GM23338 (cell line): ENCODE data around the gene ROCK2. TPM values are rescaled to one million over a fixed set of nuclear protein-coding genes. Genes with fewer than 3 reads are reported as not detected.
"Not testable (repeated sequence)": the region's sequence is repeated elsewhere in the genome, so short reads cannot be mapped to it uniquely, and the experiment has no call there.

Source experiments
- ATAC-seq: fragments of 200-7000 bp; cut with Tn5 transposase; 3 replicates; pipeline ENCODE4 v1.9.1; 2020
- DNase-seq: peaks from one replicate; pipeline ENCODE4 v3.0.0-alpha.2; 2015; ENCODE audit warnings: low spot score
- H2AFZ ChIP-seq: fragments of 200-600 bp; sonication (generic); 2 replicates; pipeline ENCODE4 v1.8.0; 2016; ENCODE audit warnings: antibody characterized with exemption, mild to moderate bottlenecking, moderate library complexity
- H3F3A ChIP-seq: fragments of 200-600 bp; sonication (generic); replicated peaks from 2 replicates; pipeline ENCODE4 v1.8.0; 2017; ENCODE audit warnings: antibody characterized with exemption, mixed run types, low read depth
- H3K27ac ChIP-seq: fragments of 200-600 bp; sonication (generic); 2 replicates; pipeline ENCODE4 v1.6.1; 2016; ENCODE audit warnings: low read depth
- H3K27me3 ChIP-seq: fragments of 200-600 bp; sonication (generic); 2 replicates; pipeline ENCODE4 v1.8.0; 2016; ENCODE audit warnings: mild to moderate bottlenecking, mixed run types, moderate library complexity; ENCODE audit not compliant: insufficient read depth
- H3K36me3 ChIP-seq: fragments of 200-600 bp; sonication (generic); 2 replicates; pipeline ENCODE4 v1.8.0; 2016; ENCODE audit warnings: mild to moderate bottlenecking; ENCODE audit not compliant: insufficient read depth
- H3K4me1 ChIP-seq: fragments of 200-600 bp; sonication (generic); 2 replicates; pipeline ENCODE4 v1.8.0; 2016; ENCODE audit warnings: mild to moderate bottlenecking, moderate library complexity; ENCODE audit not compliant: insufficient read depth
- H3K4me2 ChIP-seq: fragments of 200-600 bp; sonication (generic); 2 replicates; pipeline ENCODE4 v1.7.1; 2017; ENCODE audit warnings: mixed run types
- H3K4me3 ChIP-seq: fragments of 200-600 bp; sonication (generic); 2 replicates; pipeline ENCODE4 v1.6.1; 2016; ENCODE audit warnings: mixed run types
- H3K79me2 ChIP-seq: fragments of 200-600 bp; sonication (generic); replicated peaks from 2 replicates; pipeline ENCODE4 v1.8.0; 2017; ENCODE audit warnings: mild to moderate bottlenecking; ENCODE audit not compliant: insufficient read depth
- H3K9me2 ChIP-seq: fragments of 200-600 bp; sonication (generic); 2 replicates; pipeline ENCODE4 v1.8.0; 2017; ENCODE audit not compliant: insufficient read depth
- H4K20me1 ChIP-seq: fragments of 200-600 bp; sonication (generic); replicated peaks from 2 replicates; pipeline ENCODE4 v1.8.0; 2017; ENCODE audit warnings: mild to moderate bottlenecking; ENCODE audit not compliant: insufficient read depth
- H3K27ac Mint-ChIP-seq: 2 replicates; pipeline ENCODE4 v1.8.0; 2020; ENCODE audit warnings: inconsistent platforms, mild to moderate bottlenecking, moderate library complexity, mixed read lengths
- H3K27me3 Mint-ChIP-seq: 3 replicates; pipeline ENCODE4 v1.8.0; 2022; ENCODE audit warnings: low read depth, mild to moderate bottlenecking, moderate library complexity, mixed read lengths, inconsistent platforms; ENCODE audit not compliant: insufficient read depth, poor library complexity
- H3K36me3 Mint-ChIP-seq: 3 replicates; pipeline ENCODE4 v1.8.0; 2021; ENCODE audit warnings: low read depth, mild to moderate bottlenecking, inconsistent platforms, moderate library complexity, mixed read lengths
- H3K4me1 Mint-ChIP-seq: 3 replicates; pipeline ENCODE4 v1.8.0; 2020; ENCODE audit warnings: mild to moderate bottlenecking, inconsistent platforms, mixed read lengths
- H3K4me3 Mint-ChIP-seq: 3 replicates; pipeline ENCODE4 v1.8.0; 2021; ENCODE audit warnings: moderate library complexity, mild to moderate bottlenecking, inconsistent platforms, mixed read lengths
- H3K9me3 Mint-ChIP-seq: 3 replicates; pipeline ENCODE4 v1.8.0; 2020; ENCODE audit warnings: moderate library complexity, mild to moderate bottlenecking, inconsistent platforms, mixed read lengths
- CTCF ChIP-seq, 2 experiments: fragments of 200-600 bp in 1 of 2; sonication (generic) in 1 of 2; conservative IDR thresholded peaks; 2 replicates each; pipeline versions ENCODE4 v1.5.1 to v1.6.1; 2016 to 2017; ENCODE audit warnings: antibody characterized with exemption in 2 of 2, low read depth in 2 of 2, mild to moderate bottlenecking in 2 of 2, moderate library complexity in 1 of 2
- NANOG ChIP-seq: IDR thresholded peaks from 2 replicates; pipeline ENCODE4 v1.6.1; 2016; ENCODE audit warnings: antibody characterized with exemption, borderline replicate concordance
- POLR2AphosphoS5 ChIP-seq: IDR thresholded peaks from 2 replicates; pipeline ENCODE4 v1.6.1; 2016; ENCODE audit warnings: antibody characterized with exemption, low read depth
- REST ChIP-seq: IDR thresholded peaks from one replicate; pipeline ENCODE4 v1.6.1; 2018; ENCODE audit warnings: antibody characterized with exemption; ENCODE audit not compliant: unreplicated experiment
- STAT1 ChIP-seq: IDR thresholded peaks from one replicate; pipeline ENCODE4 v1.6.1; 2016; ENCODE audit warnings: antibody characterized with exemption; ENCODE audit not compliant: unreplicated experiment
- ZNF114 ChIP-seq: fragments of 250-450 bp; sonication (Bioruptor Pico); IDR thresholded peaks from 2 replicates; pipeline ENCODE4 v1.5.0; 2020; ENCODE audit warnings: mild to moderate bottlenecking, moderate library complexity
- ZNF331 ChIP-seq: fragments of 250-450 bp; sonication (Bioruptor Pico); IDR thresholded peaks from 2 replicates; pipeline ENCODE4 v1.5.0; 2020; ENCODE audit warnings: low read depth, mild to moderate bottlenecking, moderate library complexity
- polyA plus RNA-seq: library from polyadenylated mRNA; unstranded; fragments of >200 nt; fragmentation: Nextera tagmentation; extraction: Ambion mirVana; gene quantifications from 2 replicates; pipeline ENCODE4 v1.2.1, GENCODE V29; 2016
- total RNA-seq: library from RNA; depleted of rRNA; stranded (reverse); fragments of >200 nt; shearing (Covaris generic); gene quantifications from 2 replicates; pipeline ENCODE4 v1.2.3, GENCODE V29; 2014
- TF ChIP-seq, protein P1 (sequence below): IDR thresholded peaks from 2 replicates; pipeline ENCODE4 v1.6.1; 2016; ENCODE audit warnings: antibody characterized with exemption

Gene ROCK2
- total and polyA plus RNA-seq, 2 experiments from 2014 or later, result 16.4 to 28.0 TPM

DNA sequence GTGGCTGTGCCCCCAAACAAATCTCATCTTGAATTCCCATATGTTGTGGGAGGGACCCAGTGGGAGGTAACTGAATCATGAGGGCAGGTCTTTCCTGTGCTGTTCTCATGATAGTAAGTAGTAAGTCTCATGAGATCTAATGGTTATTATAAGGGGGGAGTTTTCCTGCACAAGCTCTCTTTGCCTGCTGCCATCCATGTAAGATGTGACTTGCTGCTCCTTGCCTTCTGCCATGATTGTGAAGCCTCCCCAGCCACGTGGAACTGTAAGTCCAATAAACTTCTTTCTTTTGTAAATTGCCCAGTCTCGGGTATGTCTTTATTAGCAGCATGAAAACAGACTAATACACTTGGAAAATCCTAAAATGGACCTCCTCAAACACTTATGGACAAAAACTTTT is 82.0 kb downstream of the ROCK2 start:
- H3K9me2 ChIP-seq, ATAC-seq, H3K4me3 ChIP-seq, H4K20me1 ChIP-seq, H3F3A ChIP-seq, H3K4me1 Mint-ChIP-seq, H3K4me1 ChIP-seq, H3K36me3 ChIP-seq, H3K27me3 ChIP-seq, H3K27me3 Mint-ChIP-seq, H2AFZ ChIP-seq, H3K4me2 ChIP-seq, H3K4me3 Mint-ChIP-seq, H3K9me3 Mint-ChIP-seq, H3K27ac ChIP-seq, H3K36me3 Mint-ChIP-seq, DNase-seq, H3K27ac Mint-ChIP-seq: not testable (repeated sequence)
- H3K79me2 ChIP-seq, result peaks cover 35% of the 10 kb centered on the region

DNA sequence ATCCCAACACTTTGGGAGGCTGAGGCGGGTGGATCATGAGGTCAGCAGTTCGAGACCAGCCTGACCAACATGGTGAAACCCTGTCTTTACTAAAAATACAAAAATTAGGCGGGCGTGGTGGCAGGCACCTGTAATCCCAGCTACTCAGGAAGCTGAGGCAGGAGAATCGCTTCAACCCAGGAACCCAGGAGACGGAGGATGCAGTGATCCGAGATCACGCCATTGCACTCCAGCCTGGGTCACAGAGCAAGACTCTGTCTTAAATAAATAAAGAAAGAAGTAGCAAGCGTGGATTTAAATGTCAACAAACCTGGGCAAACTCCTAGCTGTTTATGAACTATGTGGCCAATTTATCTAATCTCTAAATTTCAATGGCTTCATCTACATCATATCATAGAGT is 82.9 kb downstream of the ROCK2 start:
- not testable (repeated sequence) for H3K4me1 ChIP-seq, H3K36me3 ChIP-seq, H3K27me3 ChIP-seq, H4K20me1 ChIP-seq, H3K27ac Mint-ChIP-seq, H3K27me3 Mint-ChIP-seq, H3K9me3 Mint-ChIP-seq, DNase-seq, H3K4me1 Mint-ChIP-seq, H3K4me3 Mint-ChIP-seq, H3K27ac ChIP-seq, H2AFZ ChIP-seq, H3K36me3 Mint-ChIP-seq, ATAC-seq, H3K9me2 ChIP-seq, H3F3A ChIP-seq, H3K4me2 ChIP-seq, H3K4me3 ChIP-seq
- H3K79me2 ChIP-seq, result peaks cover 30% of the 10 kb centered on the region

DNA sequence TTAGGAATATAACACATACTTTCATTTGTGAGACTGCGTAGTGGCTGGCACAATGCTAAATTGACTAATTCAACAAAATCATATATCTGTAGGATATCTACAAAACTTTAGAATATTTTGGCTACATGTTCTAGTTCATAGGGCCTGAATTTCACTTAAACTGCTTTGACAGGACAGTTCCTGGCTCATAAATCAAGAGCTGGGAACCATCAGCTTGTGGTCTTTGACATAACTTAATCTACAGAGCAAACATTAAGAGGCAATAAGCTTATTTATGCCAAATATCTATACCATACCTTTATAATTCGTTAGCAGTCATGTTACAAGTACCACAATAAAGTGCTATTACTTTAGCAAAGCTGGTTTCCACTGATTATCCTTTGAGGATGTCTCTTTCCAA is 83.5 kb downstream of the ROCK2 start:
- Histone ChIP-seq H3K36me3 (no peaks in the 10 kb centered on the region), H3K9me2 (no peaks in the 10 kb centered on the region), H3K27me3 (no peaks in the 10 kb centered on the region), H3K4me2 (no peak overlapping the region), H3K4me1 (0 out of 2 replicates have a peak, but pooled peaks cover 3% of the 10 kb centered on the region), H4K20me1 (no peaks in the 10 kb centered on the region; the same call in 1 of the 2 replicates), H3K4me3 (no peak overlapping the region), H3K79me2 (peaks cover 24% of the 10 kb centered on the region), H3F3A (no peaks in the 10 kb centered on the region), H3K27ac (no peak overlapping the region), H2AFZ (no peak overlapping the region)
- H3K4me1 Mint-ChIP-seq, result peaks cover 6% of the 10 kb centered on the region; the same call in 2 of the 3 replicates
- no peak overlapping the region for H3K4me3 Mint-ChIP-seq
- H3K27me3 Mint-ChIP-seq, result no peaks in the 10 kb centered on the region
- H3K36me3 Mint-ChIP-seq, result peaks cover 6% of the 10 kb centered on the region; the same call in 2 of the 3 replicates
- H3K9me3 Mint-ChIP-seq, result no peaks in the 10 kb centered on the region
- DNase-seq, result no peak
- no peak for ATAC-seq
- H3K27ac Mint-ChIP-seq, result no peak overlapping the region
- TF ChIP-seq REST (no peak), POLR2AphosphoS5 (no peak), ZNF114 (no peak), ZNF331 (CRISPR knock-in tag) (no peak), CTCF (conservative IDR thresholded peaks at IDR 0.05; ENCODE audit: low read depth in 2 of 2) (no peak), STAT1 (no peak), NANOG (no peak)
- TF ChIP-seq, protein P1, sequence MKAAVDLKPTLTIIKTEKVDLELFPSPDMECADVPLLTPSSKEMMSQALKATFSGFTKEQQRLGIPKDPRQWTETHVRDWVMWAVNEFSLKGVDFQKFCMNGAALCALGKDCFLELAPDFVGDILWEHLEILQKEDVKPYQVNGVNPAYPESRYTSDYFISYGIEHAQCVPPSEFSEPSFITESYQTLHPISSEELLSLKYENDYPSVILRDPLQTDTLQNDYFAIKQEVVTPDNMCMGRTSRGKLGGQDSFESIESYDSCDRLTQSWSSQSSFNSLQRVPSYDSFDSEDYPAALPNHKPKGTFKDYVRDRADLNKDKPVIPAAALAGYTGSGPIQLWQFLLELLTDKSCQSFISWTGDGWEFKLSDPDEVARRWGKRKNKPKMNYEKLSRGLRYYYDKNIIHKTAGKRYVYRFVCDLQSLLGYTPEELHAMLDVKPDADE, result no peak
